Effector memory CD4-positive, alpha-beta T cell (primary cell): Measurements from ENCODE around the gene ARIH1.

Source experiments
- DNase-seq, 3 donors: peaks; one replicate each; pipeline ENCODE4 v3.0.0-alpha.2; 2020
- H3K27ac ChIP-seq: 2 replicates; pipeline ENCODE4 v1.7.0; 2013; ENCODE audit warnings: mild to moderate bottlenecking, low read length, moderate library complexity; ENCODE audit not compliant: insufficient read depth, poor library complexity, severe bottlenecking
- H3K27me3 ChIP-seq: replicated peaks from 2 replicates; pipeline ENCODE4 v1.7.0; 2013; ENCODE audit warnings: mild to moderate bottlenecking, low read length; ENCODE audit not compliant: insufficient read depth, control insufficient read depth, poor library complexity, severe bottlenecking
- H3K36me3 ChIP-seq: 2 replicates; pipeline ENCODE4 v1.7.0; 2013; ENCODE audit warnings: mild to moderate bottlenecking, low read length, moderate library complexity; ENCODE audit not compliant: control insufficient read depth, insufficient read depth
- H3K4me1 ChIP-seq: 2 replicates; pipeline ENCODE4 v1.7.0; 2013; ENCODE audit warnings: low read length, mild to moderate bottlenecking; ENCODE audit not compliant: control insufficient read depth, insufficient read depth, poor library complexity, severe bottlenecking
- H3K4me3 ChIP-seq: 2 replicates; pipeline ENCODE4 v1.7.0; 2013; ENCODE audit warnings: low read length, low read depth, mild to moderate bottlenecking; ENCODE audit not compliant: insufficient read depth, poor library complexity, severe bottlenecking
- H3K9me3 ChIP-seq: 2 replicates; pipeline ENCODE4 v1.7.0; 2013; ENCODE audit warnings: mild to moderate bottlenecking, low read length, moderate library complexity; ENCODE audit not compliant: control insufficient read depth

ARIH1 gene

DNA sequence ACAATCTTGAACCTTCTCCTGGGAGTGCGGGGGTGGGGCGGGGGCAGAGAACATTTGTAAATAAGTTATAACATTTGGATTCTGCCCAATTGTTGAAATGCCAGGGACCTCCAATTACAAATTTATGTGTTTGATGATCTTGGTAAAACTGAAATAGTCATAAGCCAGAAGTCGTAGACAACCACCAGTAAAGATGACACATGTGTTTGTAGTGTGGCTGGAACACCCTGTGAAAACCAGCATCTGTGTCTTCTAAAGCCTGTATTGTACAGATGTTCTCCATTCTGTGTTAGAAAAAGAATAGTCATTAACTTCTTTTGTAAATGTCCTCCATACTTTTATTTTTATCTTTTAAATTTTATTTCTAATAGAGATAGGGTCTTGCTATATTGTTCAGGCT, 61.8 kb downstream of the ARIH1 start:
- H3K27me3 ChIP-seq, result no peaks in the 10 kb centered on the region
- no peak overlapping the region for H3K27ac ChIP-seq
- no peak for DNase-seq
- no peaks in the 10 kb centered on the region for H3K36me3 ChIP-seq
- no peaks in the 10 kb centered on the region for H3K9me3 ChIP-seq
- no peak overlapping the region for H3K4me3 ChIP-seq
- H3K4me1 ChIP-seq, result peaks cover 11% of the 10 kb centered on the region

- H3K9me3 ChIP-seq, result no peaks in the 10 kb centered on the region
- H3K27ac ChIP-seq, result no peak overlapping the region
- H3K4me1 ChIP-seq, result peaks cover 11% of the 10 kb centered on the region
- H3K36me3 ChIP-seq, result no peaks in the 10 kb centered on the region
- DNase-seq, result no peak
- H3K4me3 ChIP-seq, result no peak overlapping the region
- no peaks in the 10 kb centered on the region for H3K27me3 ChIP-seq
Measured at GRCh38 chr15:72536506-72536905, 62.4 kb downstream of the ARIH1 start.

DNA sequence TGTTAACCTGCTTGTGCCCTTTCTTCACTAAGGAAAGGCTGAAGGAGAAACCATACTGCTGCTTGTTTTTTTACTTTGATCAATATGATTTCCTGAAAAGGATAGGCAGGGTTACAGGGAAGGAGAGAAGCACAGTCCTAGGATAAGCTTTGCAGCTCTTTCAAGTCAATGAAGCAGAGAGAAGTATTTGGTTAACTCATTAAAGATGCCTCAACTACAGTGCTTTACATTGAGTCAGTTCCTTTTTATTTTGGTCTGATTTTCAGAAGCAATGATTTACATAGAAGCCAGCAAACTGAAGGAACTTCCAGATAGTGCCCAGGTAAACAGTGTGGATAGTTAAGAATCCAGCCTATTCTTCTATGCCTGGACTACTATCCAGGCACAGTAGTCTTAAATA, 64.8 kb downstream of the ARIH1 start:
- Histone ChIP-seq H3K4me3 (no peak overlapping the region), H3K9me3 (no peaks in the 10 kb centered on the region), H3K27me3 (no peaks in the 10 kb centered on the region), H3K36me3 (no peaks in the 10 kb centered on the region), H3K4me1 (peaks cover 11% of the 10 kb centered on the region), H3K27ac (no peak overlapping the region)
- DNase-seq, result no peak

DNA sequence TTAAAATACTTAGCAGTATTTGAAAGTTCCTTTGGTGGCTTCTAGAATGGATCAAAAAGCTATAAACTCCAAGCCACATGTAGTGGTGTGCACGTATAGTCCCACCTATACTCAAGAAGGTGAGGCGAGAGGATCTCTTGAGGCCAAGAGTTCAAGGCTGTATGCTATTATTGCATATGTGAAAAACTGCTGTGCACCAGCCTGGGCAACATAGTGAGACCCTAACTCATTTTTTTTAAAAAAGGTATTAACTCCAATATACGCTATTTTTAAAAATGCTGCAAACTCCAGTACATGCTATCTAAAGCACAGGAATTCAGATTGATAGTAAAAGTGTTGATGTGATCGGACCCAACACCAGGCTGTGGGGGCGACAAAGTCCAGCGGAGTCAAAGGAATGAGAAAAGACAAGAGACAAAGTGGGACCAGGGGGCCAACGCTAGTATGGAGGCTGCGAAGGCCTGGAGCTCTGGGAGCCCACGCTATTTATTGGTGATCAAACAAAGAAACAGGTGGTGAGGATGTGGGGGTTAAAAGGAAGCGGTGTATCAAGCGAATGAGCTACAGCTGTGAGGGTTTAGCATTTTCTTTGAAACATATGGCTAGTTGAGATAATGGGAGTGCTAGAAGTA, 66.6 kb downstream of the ARIH1 start:
- Histone ChIP-seq H3K27me3 (no peaks in the 10 kb centered on the region), H3K4me1 (peaks cover 2% of the 10 kb centered on the region), H3K27ac (no peak overlapping the region), H3K36me3 (no peaks in the 10 kb centered on the region), H3K9me3 (no peaks in the 10 kb centered on the region), H3K4me3 (no peak overlapping the region)
- no peak for DNase-seq

DNA sequence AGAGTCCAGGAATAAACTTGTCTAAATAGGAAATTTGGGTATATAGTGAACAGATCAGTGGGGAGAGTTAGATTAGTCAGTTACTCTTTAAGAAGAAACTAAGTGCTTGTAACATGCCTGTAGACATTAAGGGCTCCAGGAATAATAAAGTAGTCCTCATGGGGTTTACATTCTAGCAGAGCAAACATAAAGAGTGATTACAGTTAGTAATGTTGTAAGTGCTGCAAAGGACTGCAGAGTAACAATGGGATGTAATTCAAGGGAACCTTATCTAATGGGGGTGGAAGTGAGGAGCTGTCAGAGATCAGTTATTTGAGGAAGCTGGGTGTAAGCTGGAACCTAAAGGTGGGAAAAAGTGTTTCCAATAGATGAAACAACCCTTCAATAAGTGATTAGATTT, 67.5 kb downstream of the ARIH1 start:
- Histone ChIP-seq H3K9me3 (no peaks in the 10 kb centered on the region), H3K27me3 (no peaks in the 10 kb centered on the region), H3K27ac (no peak overlapping the region), H3K36me3 (no peaks in the 10 kb centered on the region), H3K4me3 (no peak overlapping the region), H3K4me1 (peaks cover 2% of the 10 kb centered on the region)
- DNase-seq, result no peak

GRCh38 chr15:72545156-72545555, 71.0 kb downstream of the ARIH1 start:
- Histone ChIP-seq H3K4me1 (no peaks in the 10 kb centered on the region), H3K9me3 (no peaks in the 10 kb centered on the region), H3K36me3 (peaks cover 1% of the 10 kb centered on the region), H3K4me3 (no peak overlapping the region), H3K27me3 (no peaks in the 10 kb centered on the region), H3K27ac (no peak overlapping the region)
- no peak for DNase-seq

GRCh38 chr15:72554471-72555425, 80.6 kb downstream of the ARIH1 start:
- Histone ChIP-seq H3K9me3 (no peaks in the 10 kb centered on the region), H3K27ac (no peak overlapping the region)

GRCh38 chr15:72559781-72560180, 85.7 kb downstream of the ARIH1 start:
- no peaks in the 10 kb centered on the region for H3K27me3 ChIP-seq
- DNase-seq, result no peak
- peaks cover 34% of the 10 kb centered on the region for H3K36me3 ChIP-seq
- no peak overlapping the region for H3K27ac ChIP-seq
- H3K4me1 ChIP-seq, result no peaks in the 10 kb centered on the region
- H3K4me3 ChIP-seq, result no peak overlapping the region
- H3K9me3 ChIP-seq, result no peaks in the 10 kb centered on the region

More at GRCh38 chr15:72554471-72555425, 80.6 kb downstream of the ARIH1 start:
- DNase-seq, result peak in 1 of 3 donors; percentile 10
- no peaks in the 10 kb centered on the region for H3K27me3 ChIP-seq
- no peaks in the 10 kb centered on the region for H3K4me1 ChIP-seq
- H3K4me3 ChIP-seq, result no peak overlapping the region
- peaks cover 13% of the 10 kb centered on the region for H3K36me3 ChIP-seq

DNA sequence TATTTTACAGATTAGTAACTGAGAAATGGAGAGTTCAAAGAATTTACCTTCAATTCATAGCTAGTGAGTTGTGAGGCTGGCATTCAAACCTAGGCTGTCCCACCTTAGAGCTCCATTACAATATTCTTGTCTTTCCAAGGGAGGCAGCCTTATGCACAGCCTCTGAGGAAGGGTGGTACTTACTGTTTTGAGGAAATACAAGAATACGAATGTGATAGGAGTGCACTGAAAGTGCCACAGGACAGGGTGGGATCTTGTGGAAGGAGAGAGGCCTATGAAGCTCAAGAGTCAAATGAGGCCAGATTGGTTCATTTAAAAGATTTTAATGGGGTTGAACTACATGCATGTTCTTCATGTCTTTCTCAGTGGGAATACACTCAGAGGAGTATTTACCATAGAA, 86.3 kb downstream of the ARIH1 start:
- Histone ChIP-seq H3K9me3 (no peaks in the 10 kb centered on the region), H3K27ac (no peak overlapping the region), H3K27me3 (no peaks in the 10 kb centered on the region), H3K4me3 (no peak overlapping the region), H3K36me3 (peaks cover 32% of the 10 kb centered on the region), H3K4me1 (no peaks in the 10 kb centered on the region)
- DNase-seq, result no peak

DNA sequence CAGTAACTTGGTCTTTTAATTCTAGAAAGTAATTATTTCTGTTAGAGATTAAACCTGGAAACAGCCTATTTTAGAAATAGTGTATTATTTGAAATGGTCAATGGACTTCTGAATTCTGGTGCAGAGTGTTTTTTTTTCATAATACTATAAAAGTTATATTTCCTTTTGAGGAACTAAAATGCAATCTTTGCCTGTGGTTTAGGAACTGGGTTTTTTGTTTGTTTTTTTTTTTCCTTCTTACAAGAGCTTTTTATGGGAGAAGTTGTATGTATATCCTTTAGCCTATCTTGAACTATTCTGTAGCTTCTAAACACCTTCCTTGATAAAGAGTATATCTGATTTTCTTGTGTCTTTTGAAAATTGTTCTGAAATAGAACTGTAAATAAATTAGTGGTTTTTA, 88.3 kb downstream of the ARIH1 start:
- H3K27me3 ChIP-seq, result no peaks in the 10 kb centered on the region
- no peaks in the 10 kb centered on the region for H3K9me3 ChIP-seq
- H3K4me3 ChIP-seq, result no peak overlapping the region
- DNase-seq, result no peak
- no peaks in the 10 kb centered on the region for H3K4me1 ChIP-seq
- H3K36me3 ChIP-seq, result peaks cover 39% of the 10 kb centered on the region
- no peak overlapping the region for H3K27ac ChIP-seq
